HG02870 (cell line): ENCODE data around the gene TNFSF11.
"Not testable (repeated sequence)": the region's sequence is repeated elsewhere in the genome, so short reads cannot be mapped to it uniquely, and the experiment has no call there.

Source experiments
- ATAC-seq: cut with Tn5 transposase; IDR thresholded peaks from one replicate; pipeline ENCODE4 v1.9.1; 2021; ENCODE audit warnings: mild to moderate bottlenecking, moderate library complexity; ENCODE audit not compliant: unreplicated experiment

The TNFSF11 gene

DNA sequence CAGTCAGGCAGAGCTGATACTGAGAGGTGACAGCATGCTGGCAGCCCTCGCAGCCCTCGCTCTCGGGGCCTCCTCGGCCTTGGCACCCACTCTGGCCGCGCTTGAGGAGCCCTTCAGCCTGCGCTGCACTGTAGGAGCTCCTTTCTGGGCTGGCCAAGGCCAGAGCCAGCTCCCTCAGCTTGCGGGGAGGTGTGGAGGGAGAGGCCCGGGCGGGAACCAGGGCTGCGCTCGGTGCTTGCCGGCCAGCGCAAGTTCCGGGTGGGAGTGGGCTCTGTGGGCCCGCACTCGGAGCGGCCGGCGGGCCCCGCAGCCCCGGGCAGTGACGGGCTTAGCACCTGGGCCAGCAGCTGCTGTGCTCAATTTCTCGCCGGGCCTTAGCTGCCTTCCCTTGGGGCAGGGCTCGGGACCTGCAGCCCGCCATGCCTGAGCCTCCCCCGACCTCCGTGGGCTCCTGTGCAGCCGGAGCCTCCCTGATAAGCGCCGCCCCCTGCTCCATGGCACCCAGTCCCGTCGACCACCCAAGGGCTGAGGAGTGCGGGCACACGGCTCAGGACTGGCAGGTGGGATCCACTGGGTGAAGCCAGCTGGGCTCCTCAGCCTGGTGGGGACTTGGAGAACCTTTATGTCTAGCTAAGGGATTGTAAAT, 14.3 kb upstream of the TNFSF11 start:
- ATAC-seq, result not testable (repeated sequence)

DNA sequence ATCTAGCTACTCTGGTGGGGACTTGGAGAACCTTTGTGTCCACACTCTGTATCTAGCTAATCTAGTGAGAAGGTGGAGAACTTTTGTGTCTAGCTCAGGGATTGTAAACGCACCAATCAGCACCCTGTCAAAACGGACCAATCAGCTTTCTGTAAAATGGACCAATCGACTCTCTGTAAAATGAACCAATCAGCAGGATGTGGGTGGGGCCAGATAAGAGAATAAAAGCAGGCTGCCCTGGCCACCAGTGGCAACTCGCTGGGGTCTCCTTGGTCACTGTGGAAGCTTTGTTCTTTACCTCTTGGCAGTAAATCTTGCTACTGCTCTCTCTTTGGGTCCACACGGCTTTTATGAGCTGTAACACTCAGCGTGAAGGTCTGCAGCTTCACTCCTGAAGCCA, 13.6 kb upstream of the TNFSF11 start:
- ATAC-seq, result not testable (repeated sequence)

DNA sequence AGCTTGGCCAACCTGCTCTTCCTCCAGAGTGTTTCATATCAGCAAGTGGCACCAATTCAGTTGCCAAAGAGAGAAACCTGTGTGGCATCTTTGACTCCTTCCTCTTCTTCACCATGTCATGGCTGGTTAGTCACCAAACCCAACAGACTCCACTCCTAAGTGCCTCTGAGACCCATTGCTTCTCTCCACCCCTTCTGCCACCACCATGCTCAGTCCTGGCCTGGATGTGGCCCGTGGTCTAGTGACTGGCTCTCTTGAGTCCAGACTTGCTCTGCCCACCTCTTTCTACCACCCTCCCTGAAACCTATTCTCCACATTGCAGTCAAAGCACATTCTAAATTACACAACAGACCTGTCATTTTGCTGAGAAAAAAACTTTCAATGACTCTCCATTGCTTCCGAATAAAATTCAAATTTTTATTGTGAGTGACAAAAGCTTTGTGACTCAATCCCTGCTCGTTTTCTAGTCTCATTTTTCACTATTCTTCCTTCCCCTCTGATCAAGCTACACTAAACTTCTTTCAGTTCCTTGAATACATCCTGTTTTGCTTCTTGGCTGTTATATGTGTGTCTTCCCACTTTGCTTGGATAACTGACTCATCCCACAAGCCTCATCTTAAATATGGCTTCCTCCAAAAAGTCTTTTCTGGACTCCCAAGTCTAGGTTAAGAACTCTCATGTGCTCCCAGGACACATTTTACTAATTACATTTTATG, 12.0 kb upstream of the TNFSF11 start:
- ATAC-seq, result no peak

DNA sequence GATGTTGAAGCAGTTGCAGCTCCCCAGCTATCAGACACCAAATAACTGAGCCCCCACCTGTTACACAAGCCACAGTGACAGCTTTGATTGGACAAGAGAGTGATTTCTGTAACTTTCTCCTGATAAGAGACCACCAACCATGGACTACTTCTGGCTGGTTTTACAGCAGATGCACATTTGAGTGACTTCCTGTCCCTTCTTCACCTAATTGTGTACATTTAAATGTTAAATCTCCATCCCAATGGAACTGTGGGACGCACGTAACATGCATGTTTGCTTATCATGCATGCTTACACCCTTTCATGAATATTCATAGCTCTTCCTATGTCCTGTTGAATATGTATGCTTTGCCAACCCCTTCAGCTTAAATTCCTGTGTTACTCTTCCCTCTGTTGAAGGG, 6.0 kb upstream of the TNFSF11 start:
- no peak for ATAC-seq

DNA sequence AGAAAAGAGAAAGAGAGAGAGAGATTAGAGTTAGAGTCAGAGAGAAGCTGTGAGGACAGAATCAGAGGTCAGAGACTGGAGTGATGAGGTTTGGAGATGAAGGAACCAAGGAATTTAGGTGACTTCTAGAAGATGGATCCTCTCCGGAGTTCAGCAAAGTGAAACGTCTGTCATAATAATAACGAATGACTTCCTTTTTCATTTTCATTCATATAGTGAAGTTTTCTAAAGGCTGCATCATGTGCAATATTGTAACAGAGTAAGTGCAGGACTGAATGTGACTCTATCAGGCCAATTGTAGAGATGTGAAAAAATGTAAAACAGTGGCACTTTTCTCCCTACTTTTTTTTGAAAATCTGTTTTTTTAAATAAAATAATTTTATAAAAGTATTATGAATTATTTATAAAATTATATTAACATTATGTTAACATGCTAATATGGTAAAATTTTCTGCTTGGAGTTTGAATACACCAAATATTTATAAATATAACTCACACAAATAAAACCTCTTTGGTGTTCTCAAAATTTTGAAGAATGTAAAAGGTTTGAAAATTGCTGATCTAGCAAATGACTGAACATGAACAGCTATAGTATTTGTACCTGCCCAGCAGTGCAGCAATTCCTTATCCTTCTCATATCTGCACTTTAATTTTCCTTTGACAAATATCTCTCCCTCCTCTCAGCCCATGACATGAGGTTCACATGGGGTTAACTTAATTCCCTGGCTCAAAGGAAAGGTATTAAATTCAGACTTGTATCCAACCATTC, 4.2 kb upstream of the TNFSF11 start:
- no peak for ATAC-seq

DNA sequence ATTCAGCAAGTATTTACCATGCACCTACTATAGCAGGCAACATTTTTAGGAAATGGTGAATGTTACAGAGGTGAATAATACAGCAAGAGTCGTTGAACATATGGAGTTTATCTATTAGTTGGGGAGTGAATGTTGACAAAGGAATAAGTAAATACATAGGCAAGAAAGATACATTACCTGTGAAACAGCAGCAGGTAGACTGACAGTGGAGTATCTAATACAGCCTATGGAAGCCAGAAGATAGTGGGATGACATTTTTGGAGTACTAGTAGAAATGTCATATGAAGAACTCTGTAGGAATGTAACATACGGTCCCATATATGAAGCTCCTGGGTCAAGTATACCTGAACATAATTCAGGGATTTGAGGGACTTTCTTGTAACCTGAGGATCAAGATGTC, 2.1 kb upstream of the TNFSF11 start:
- no peak for ATAC-seq

DNA sequence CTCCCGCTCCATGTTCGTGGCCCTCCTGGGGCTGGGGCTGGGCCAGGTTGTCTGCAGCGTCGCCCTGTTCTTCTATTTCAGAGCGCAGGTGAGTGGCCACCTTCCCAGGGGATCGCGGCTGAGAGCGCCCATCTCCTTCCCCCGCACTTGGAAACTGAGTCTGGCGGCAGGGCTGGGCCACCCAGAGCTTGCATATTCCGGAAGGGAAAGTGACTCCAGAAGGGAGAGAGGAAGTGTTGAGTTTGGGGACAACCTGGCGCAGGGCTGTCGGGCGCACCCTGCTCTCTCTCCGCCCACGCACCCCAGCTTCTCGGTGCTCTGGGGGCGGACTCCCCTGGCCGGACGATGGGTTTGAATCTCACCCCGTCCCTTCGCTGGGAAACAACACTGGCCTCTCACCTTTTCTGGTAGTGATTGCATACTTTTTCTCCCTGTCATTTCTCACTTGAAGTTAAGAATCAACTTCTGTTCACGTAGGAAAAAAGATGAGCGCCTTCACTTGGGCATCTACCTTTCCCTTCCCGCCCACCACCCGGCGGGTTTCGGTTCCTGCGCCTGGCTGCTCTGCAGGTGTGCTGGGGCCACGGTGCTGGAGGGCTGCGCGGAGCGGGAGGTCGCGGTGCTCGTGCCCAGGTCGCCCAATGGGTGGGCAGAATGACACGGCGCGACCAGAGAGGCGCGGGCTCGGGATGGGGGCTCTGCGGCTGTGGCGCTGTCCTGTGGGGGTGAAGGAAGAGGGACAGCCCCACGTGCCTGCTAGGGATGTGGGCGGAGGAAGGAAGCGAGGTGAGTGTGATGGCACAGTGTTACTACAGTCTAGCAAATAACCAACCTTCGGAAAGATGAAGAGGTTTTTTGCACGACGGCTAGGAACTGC, 721 bp downstream of the TNFSF11 start:
- ATAC-seq, result peak; percentile 68

DNA sequence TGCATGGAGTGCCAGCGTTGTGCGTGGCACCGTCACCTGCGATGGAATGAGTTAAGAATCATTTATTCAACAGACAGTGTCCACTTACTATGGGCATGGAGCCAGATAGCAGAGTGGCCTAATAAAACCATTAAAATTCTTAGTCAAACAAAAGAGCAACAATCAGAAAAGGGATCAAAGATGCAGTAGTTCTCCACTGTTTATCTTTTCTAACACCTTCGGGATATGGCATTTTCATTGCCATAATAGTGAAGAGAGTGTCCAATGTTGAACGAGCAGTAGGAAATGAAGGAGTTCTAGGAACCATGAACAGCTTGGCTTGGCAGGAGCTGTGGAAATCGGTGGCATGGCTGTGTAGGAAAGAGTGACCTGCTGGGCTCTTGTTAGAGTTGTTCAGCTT, 2.0 kb downstream of the TNFSF11 start:
- ATAC-seq, result no peak

DNA sequence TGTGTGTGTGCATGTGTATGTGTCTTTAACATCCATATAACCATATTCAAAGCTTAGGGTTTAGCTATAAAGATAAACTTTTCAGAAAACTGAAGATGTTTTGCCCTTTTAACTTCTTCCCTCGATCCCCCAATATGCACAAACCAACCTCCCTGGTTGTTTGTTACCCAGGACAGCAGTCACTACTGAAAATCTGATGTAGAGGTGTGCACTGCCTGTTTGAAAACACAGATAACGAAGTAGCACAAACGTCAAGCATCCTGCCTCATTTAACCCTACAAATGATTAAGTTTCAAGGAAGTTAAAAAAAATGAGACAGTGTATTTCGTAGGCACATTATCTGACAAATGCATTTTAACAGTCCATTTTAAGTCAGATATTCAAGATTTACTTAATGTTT, 3.6 kb downstream of the TNFSF11 start:
- ATAC-seq, result no peak

DNA sequence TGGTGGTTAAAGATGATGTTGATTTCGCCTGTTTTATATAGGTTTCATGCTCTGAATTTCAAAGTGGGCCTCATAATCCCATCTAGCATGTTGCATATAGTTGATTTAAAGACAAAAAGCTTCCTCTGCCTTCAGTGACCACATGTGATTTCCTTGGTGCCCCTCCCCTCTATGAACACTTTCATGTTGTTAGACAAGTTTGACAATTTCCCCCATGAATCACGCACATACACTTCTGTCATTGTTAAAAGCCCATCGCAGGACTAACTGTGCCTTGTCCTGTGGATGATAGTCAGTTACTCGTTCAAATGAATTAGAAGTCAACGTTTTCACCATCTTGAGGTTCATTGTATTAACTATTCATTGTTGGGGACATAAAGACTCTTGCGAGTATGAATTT, 6.7 kb downstream of the TNFSF11 start:
- ATAC-seq, result no peak

DNA sequence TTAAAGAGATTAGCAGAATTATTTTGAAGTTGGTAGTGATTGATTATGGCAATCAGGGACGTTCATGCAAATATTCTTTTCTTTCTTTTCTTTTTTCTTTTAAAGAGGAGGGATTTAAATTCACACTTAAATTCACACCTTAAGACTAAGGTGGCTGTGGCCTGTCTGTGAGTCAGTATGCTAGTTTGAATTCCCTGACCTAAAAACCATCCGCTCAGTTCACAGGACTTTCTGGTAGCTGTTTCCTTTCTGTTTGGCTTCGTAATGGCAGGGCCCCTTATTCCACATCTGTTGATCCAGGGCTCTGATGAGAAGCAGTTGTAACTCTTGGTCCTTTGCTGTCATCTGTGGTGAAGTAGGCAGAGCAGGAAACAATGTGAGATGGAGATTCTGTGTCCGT, 7.5 kb downstream of the TNFSF11 start:
- ATAC-seq, result no peak

DNA sequence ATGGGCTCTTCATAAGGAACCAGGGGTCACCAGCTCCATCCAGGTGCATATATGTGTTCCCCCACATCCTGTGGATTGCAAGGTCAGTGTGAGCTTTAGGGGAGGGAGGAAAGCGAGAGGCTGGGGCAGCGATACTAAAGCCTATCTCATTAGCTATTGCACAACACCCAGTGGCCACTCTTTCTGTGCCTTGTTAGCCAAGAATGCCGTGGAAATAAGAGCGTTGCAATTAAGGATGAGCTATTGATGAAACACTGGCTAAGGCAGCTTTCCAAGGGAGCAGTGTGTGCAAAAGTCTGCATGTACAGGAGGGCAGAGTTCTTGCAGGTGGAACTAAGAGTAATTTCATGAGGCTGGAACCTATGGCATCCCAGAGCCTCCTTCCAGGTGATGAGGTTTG, 17.6 kb downstream of the TNFSF11 start:
- no peak for ATAC-seq

DNA sequence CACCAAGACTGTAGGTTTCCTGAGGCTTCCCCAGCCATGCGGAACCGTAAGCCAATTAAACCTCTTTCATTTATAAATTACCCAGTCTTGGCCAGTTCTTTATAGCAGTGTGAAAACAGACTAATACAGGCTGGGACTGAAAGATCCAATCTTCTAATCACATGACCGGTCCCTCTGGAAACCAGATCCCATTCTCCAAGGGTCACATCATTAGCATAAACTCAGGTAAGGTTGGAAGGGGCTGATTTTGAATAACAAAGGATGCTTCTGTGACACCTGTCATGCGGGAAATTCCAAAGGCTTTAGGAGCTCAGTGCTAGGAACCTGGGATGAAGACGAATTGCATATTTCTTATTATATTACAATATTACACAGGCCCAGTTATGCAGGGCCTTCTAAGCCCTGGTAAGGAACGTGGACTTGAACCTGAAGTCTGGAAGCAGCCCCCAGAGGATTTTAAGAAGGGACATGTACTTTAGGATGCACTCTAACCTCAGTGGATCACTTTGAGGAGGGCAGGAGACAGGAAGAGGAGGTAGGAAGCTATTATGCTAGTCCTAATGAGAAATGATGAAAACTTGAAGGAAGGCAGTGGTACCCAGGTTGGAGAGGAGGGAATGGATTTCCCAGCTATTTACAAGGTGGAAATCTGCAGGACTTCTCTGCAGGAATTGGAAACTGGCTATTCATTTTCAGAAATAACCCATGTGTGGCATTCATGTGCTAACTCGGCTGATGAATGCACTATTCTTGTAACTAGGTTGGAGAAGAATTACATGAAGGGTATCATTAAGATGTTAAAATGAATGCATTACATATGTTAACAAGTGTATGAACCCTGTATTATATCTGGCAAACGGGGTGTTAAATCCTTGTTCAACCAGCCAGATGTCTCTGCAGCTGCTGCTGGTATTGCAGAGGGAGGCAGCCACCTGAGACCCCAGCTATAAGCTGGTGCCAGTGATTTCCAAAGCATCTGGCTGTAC, 19.3 kb downstream of the TNFSF11 start:
- no peak for ATAC-seq

DNA sequence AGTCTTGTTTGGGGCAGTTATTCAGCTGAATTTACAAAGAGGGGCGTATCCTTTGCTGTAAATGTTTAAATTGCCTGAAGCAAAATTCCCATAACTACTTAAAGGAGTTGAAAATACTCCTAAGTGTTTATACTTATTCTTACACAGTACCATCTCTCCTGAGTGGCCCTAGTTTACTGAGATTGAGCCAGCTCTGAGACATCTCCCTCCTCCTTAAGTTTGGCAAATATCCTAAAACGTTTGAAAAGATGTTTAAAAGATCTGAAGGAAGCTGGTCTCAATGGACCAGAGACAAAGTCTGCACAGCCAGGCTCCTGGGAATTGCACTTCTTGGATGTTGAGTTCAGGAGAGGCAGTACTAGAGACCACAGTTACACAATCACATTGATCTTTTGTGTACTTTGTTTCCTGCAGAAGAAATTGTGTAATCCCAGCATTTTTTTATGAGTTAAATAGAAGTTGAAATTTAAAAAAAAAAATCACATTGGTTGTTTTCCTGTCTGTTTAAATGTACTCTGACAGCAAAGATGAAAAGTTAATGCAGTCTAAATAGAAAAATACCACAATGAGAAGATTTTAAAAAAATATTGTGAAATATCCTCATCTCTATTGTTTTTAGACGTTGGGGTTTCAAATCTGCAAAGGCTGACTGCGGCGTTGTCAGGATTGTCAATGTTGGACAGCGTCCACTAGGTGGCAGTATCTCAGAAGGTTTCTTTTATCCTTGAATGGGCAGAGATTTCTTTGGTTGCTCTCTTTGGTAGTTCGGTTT, 20.7 kb downstream of the TNFSF11 start:
- no peak for ATAC-seq

DNA sequence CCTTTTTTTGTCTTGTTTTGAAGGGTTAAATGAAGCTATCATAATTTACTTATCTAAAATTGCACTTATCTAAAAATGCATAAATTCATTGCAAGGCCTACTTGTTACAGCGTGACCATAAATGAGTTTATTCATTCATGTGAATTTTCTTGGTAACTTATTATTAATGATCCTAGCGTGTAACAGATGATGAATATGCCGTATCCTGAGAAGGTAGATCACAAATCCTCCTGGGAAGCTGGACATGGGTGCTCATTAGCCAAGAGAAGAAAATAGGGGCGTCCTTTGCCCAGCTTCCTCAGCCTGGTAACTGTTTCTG, 21.3 kb downstream of the TNFSF11 start:
- ATAC-seq, result no peak

DNA sequence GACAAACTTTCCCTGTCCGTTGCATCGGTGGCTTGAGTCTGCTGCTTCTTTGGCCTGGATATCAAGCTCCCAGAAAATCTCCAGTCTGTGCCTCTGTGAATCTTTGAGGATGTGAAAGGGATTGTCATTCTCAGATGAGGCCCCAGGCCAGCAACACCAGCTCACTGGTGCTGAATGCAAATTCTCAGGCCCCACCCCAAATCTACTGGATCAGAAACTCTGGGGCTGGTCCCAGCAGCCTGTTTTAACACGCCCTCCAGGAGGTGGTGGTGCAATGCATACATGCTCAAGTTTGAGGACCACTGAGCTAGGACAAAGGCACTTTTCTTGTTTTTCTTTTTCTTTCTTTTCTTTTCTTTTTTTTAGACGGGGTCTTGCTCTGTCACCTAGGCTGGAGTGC, 23.6 kb downstream of the TNFSF11 start:
- peak; percentile 40 for ATAC-seq

DNA sequence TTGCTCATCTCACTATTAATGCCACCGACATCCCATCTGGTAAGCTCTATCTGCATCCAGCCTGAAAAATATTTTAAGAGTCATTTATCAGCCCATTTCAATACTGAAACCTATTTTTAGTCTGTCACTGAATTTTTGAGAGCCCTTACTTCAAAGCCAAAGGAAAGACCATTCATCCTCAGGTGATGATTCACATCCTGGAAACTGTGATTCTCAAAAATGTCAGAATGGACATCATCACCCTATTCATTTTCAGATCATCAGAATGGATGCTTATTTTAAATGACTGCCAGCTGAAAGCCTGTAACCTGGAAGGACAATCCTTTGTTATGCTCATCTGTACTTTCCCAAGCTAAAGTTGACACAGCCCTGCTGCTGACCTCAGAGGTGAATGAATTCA, 27.0 kb downstream of the TNFSF11 start:
- ATAC-seq, result no peak

DNA sequence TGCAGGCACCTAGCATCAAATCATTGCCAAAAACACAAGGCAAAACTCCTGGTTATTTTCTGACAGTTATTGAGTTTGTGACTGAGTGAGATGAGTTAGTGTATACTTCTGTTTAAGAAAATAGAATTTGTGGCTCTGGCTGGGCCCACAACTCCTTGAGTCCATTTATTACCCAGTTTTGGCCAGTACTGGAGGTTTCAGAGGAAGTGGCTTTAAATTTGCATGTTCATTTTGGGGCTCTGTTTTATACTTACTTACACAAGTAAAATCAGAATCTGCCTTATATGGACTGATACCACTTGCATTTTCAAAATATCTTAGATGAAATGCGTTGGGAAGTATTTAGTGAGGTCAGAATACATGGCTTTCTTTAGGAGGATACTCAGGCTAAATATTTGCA, 29.0 kb downstream of the TNFSF11 start:
- ATAC-seq, result peak; percentile 90

DNA sequence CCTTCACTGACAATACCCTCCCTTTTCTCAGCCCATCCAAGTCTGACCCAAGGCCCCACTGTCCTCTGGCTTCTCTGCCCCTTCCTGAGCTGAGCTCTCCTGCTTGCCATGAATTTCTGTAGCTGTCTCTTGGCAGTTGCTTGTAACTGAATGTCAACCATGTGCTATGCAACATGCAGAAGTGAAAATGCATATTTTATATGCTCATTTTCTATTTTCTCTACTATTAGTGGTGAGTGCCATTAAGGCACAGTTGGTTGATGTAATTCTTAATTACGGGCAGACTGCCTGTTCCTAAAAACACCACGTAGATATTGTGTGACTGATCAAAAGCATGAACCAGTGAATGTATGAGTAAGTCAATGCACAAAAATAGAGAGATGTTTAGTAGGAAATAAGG, 29.6 kb downstream of the TNFSF11 start:
- ATAC-seq, result no peak
